PC-9 (cell line): ENCODE data around the gene ERC2. TPM values are rescaled to one million over a fixed set of nuclear protein-coding genes. Genes with fewer than 3 reads are reported as not detected.

Experiments used
- BruUV-seq: library from RNA; stranded (reverse); fragments of 400-500 nt; replicated peaks from 2 replicates; lab custom pipeline; 2021; lab: Mats Ljungman, UMichigan
- CTCF ChIA-PET: fragments of 300-600 bp; sonication (Branson Sonifier 250); formaldehyde crosslinking; loops from one replicate; lab custom pipeline; 2022; ENCODE audit warnings: antibody characterized with exemption; lab: Charles Lee
- POLR2A ChIA-PET: fragments of 300-600 bp; sonication (Branson Sonifier 250); formaldehyde crosslinking; loops from one replicate; lab custom pipeline; 2022; ENCODE audit warnings: antibody characterized with exemption; ENCODE audit not compliant: unreplicated experiment; lab: Charles Lee
- DNase-seq, 2 experiments: peaks; one replicate each; pipeline versions ENCODE4 v3.0.0 to v3.0.0-alpha.2; 2015 to 2022; ENCODE audit warnings: mixed read lengths in 1 of 2
- H2AFZ ChIP-seq: fragments of 200-600 bp; sonication (generic); 2 replicates; pipeline ENCODE4 v1.8.1; 2017; ENCODE audit warnings: antibody characterized with exemption
- H3F3A ChIP-seq: fragments of 200-600 bp; sonication (generic); 2 replicates; pipeline ENCODE4 v1.8.1; 2017; ENCODE audit warnings: antibody characterized with exemption, mild to moderate bottlenecking, low read depth; ENCODE audit not compliant: insufficient read depth
- H3K27ac ChIP-seq: fragments of 200-600 bp; sonication (generic); 2 replicates; pipeline ENCODE4 v1.6.1; 2016; ENCODE audit warnings: mixed run types
- H3K27me3 ChIP-seq: fragments of 200-600 bp; sonication (generic); 2 replicates; pipeline ENCODE4 v1.6.1; 2016; ENCODE audit warnings: low read depth, mixed run types; ENCODE audit not compliant: insufficient read depth
- H3K36me3 ChIP-seq: fragments of 200-600 bp; sonication (generic); 2 replicates; pipeline ENCODE4 v1.6.1; 2016; ENCODE audit warnings: low read depth, mixed run types
- H3K4me1 ChIP-seq: fragments of 200-600 bp; sonication (generic); replicated peaks from 2 replicates; pipeline ENCODE4 v1.6.1; 2016; ENCODE audit warnings: mixed run types; ENCODE audit not compliant: insufficient read depth
- H3K4me2 ChIP-seq: fragments of 200-600 bp; sonication (generic); 2 replicates; pipeline ENCODE4 v1.6.1; 2017; ENCODE audit warnings: mixed run types
- H3K4me3 ChIP-seq: fragments of 200-600 bp; sonication (generic); 2 replicates; pipeline ENCODE4 v1.6.1; 2016; ENCODE audit warnings: mixed run types
- H3K79me2 ChIP-seq: fragments of 200-600 bp; sonication (generic); 2 replicates; pipeline ENCODE4 v1.6.1; 2017; ENCODE audit warnings: low read depth, mixed run types
- H3K9me2 ChIP-seq: fragments of 200-600 bp; sonication (generic); 2 replicates; pipeline ENCODE4 v1.8.1; 2017; ENCODE audit warnings: mild to moderate bottlenecking; ENCODE audit not compliant: insufficient read depth
- H3K9me3 ChIP-seq: fragments of 200-600 bp; sonication (generic); 2 replicates; pipeline ENCODE4 v1.8.1; 2016; ENCODE audit warnings: low read depth; ENCODE audit not compliant: insufficient read depth
- H4K20me1 ChIP-seq: fragments of 200-600 bp; sonication (generic); 2 replicates; pipeline ENCODE4 v1.8.1; 2017; ENCODE audit not compliant: insufficient read depth
- EZH2 ChIP-seq: fragments of 200-600 bp; sonication (generic); IDR thresholded peaks from 2 replicates; pipeline ENCODE4 v1.8.0; 2017; ENCODE audit warnings: antibody characterized with exemption, low read depth
- intact Hi-C: fragments of 100-400 bp; cut with micrococcal nuclease; formaldehyde crosslinking; loops from one replicate; pipeline ENCODE4 v1.10.0; 2022; ENCODE audit not compliant: unreplicated experiment
- total RNA-seq: library from RNA; stranded (reverse); gene quantifications from 2 replicates; pipeline ENCODE4 v1.2.3, GENCODE V29; 2021
- TF ChIP-seq, protein P1 (sequence below): fragments of 200-600 bp; sonication (generic); conservative IDR thresholded peaks from 2 replicates; pipeline ENCODE4 v1.6.1; 2017; ENCODE audit warnings: mixed run types, antibody characterized with exemption, mild to moderate bottlenecking, moderate library complexity

Gene ERC2
- total RNA-seq, 1 experiment from 2014 or later: 1.4 TPM

DNA sequence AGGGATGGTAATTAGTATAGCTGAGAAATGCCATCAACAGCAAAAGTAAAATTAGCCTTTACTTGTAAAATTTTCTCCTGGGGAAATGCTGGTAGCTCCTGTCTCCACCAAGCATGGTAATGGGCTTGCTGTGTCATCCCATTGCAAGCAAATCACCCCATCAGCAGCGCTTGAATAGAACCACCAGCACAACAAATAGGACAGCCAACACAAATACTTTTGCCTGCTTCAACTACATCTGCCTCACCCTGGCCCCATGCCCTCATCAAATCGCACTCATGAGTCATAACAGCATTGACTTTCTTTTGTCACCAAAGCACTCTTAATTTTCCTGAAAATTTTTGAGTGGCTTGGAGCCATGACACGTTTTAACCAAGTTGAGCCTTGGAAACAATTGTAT is 52.6 kb downstream of the ERC2 start:
- H3K27ac ChIP-seq: no peak overlapping the region
- H3K27me3 ChIP-seq: no peaks in the 10 kb centered on the region
- H4K20me1 ChIP-seq: no peaks in the 10 kb centered on the region
- H3K4me1 ChIP-seq: no peaks in the 10 kb centered on the region
- no peaks in the 10 kb centered on the region for H3K79me2 ChIP-seq
- DNase-seq: no peak
- no peaks in the 10 kb centered on the region for H3F3A ChIP-seq
- H3K9me3 ChIP-seq: no peaks in the 10 kb centered on the region
- H3K36me3 ChIP-seq: no peaks in the 10 kb centered on the region
- TF ChIP-seq EZH2: no peak
- TF ChIP-seq, protein P1, sequence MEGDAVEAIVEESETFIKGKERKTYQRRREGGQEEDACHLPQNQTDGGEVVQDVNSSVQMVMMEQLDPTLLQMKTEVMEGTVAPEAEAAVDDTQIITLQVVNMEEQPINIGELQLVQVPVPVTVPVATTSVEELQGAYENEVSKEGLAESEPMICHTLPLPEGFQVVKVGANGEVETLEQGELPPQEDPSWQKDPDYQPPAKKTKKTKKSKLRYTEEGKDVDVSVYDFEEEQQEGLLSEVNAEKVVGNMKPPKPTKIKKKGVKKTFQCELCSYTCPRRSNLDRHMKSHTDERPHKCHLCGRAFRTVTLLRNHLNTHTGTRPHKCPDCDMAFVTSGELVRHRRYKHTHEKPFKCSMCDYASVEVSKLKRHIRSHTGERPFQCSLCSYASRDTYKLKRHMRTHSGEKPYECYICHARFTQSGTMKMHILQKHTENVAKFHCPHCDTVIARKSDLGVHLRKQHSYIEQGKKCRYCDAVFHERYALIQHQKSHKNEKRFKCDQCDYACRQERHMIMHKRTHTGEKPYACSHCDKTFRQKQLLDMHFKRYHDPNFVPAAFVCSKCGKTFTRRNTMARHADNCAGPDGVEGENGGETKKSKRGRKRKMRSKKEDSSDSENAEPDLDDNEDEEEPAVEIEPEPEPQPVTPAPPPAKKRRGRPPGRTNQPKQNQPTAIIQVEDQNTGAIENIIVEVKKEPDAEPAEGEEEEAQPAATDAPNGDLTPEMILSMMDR: no peak
- intact Hi-C loops: no loop called here
- POLR2A ChIA-PET: no interaction called here
- H3K9me2 ChIP-seq: no peaks in the 10 kb centered on the region
- no TSS peak for BruUV-seq
- no peak overlapping the region for H3K4me3 ChIP-seq
- CTCF ChIA-PET: no interaction called here
- no peak overlapping the region for H2AFZ ChIP-seq
- no peak overlapping the region for H3K4me2 ChIP-seq

DNA sequence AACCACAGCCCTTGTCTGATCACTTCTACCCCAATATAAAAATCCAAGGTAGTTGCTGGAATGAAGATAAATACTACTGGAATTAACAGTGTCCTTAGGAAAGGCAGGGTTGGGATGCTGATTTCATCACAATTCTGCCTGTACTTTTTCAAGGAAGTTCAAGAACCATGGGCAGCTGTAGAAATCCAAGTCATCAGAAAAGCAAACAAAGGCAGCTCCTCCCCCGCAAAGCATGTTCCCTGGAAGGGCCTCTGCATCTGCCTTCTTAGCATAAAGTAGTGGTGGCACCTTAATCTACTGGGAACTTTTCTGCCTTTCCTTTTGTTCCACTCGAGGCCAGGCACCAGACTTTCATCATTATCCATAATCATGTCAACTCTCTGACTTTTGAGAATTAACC is 54.4 kb downstream of the ERC2 start:
- BruUV-seq: no TSS peak
- CTCF ChIA-PET: no interaction called here
- DNase-seq: no peak

DNA sequence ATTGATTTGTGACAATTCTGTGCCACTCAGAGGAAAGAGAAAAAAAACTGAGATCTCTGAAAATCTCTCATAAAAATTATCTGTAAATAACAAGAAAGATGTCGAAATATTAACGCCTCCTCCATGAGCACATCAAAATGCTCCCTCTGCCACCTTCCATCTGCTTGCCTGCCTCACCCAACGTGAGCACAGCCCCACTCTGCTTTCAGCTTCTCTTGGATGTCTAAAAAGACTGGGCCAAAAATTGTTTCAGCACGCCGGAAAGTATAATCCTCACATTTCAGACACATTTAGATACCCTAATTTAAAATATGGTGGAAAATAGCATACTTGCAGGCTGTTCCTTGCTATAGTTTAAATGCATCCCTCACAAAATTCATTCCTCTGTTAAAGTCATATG is 57.1 kb downstream of the ERC2 start:
- BruUV-seq: no TSS peak
- intact Hi-C loops: no loop called here
- no peak for TF ChIP-seq EZH2
- TF ChIP-seq, protein P1: no peak
- Histone ChIP-seq H3K27ac (no peak overlapping the region), H3K9me3 (no peaks in the 10 kb centered on the region), H3F3A (no peaks in the 10 kb centered on the region), H3K4me1 (no peaks in the 10 kb centered on the region), H3K27me3 (no peaks in the 10 kb centered on the region), H3K79me2 (no peaks in the 10 kb centered on the region), H4K20me1 (no peaks in the 10 kb centered on the region), H3K9me2 (no peaks in the 10 kb centered on the region), H2AFZ (no peak overlapping the region), H3K4me3 (no peak overlapping the region), H3K36me3 (no peaks in the 10 kb centered on the region), H3K4me2 (no peak overlapping the region)
- ChIA-PET CTCF (no interaction called here), POLR2A (no interaction called here)
- no peak for DNase-seq

More for the DNA sequence above, 54.4 kb downstream of the ERC2 start:
- no peaks in the 10 kb centered on the region for H3K9me3 ChIP-seq
- H4K20me1 ChIP-seq: no peaks in the 10 kb centered on the region
- intact Hi-C loops: no loop called here
- no peaks in the 10 kb centered on the region for H3K4me1 ChIP-seq
- H2AFZ ChIP-seq: no peak overlapping the region
- H3K4me2 ChIP-seq: no peak overlapping the region
- H3K27ac ChIP-seq: no peak overlapping the region
- H3K4me3 ChIP-seq: no peak overlapping the region
- TF ChIP-seq, protein P1: no peak
- TF ChIP-seq EZH2: no peak
- no peaks in the 10 kb centered on the region for H3K36me3 ChIP-seq
- no peaks in the 10 kb centered on the region for H3K79me2 ChIP-seq
- no peaks in the 10 kb centered on the region for H3K27me3 ChIP-seq
- POLR2A ChIA-PET: no interaction called here
- no peaks in the 10 kb centered on the region for H3F3A ChIP-seq
- no peaks in the 10 kb centered on the region for H3K9me2 ChIP-seq
